Chondrocyte (in vitro differentiated cells): ENCODE measurements around the gene CSPG4. TPM values are rescaled to one million over a fixed set of nuclear protein-coding genes. Genes with fewer than 3 reads are reported as not detected.
"Not testable (repeated sequence)": the region's sequence is repeated elsewhere in the genome, so short reads cannot be mapped to it uniquely, and the experiment has no call there.

ENCODE experiments used
- DNase-seq: peaks from one replicate; pipeline ENCODE4 v3.0.0; 2021; ENCODE audit warnings: mixed read lengths, low spot score
- H3K27ac Mint-ChIP-seq: one replicate; pipeline ENCODE4 v1.8.0; 2021; ENCODE audit warnings: mild to moderate bottlenecking, moderate library complexity, mixed read lengths; ENCODE audit not compliant: unreplicated experiment
- H3K27me3 Mint-ChIP-seq: 2 replicates; pipeline ENCODE4 v1.8.0; 2021; ENCODE audit warnings: low read depth, mixed read lengths
- H3K36me3 Mint-ChIP-seq: 2 replicates; pipeline ENCODE4 v1.8.0; 2021; ENCODE audit warnings: low read depth, mixed read lengths
- H3K4me1 Mint-ChIP-seq: 2 replicates; pipeline ENCODE4 v1.8.0; 2021; ENCODE audit warnings: low read depth, mild to moderate bottlenecking, mixed read lengths
- H3K4me3 Mint-ChIP-seq: one replicate; pipeline ENCODE4 v1.8.0; 2021; ENCODE audit warnings: mild to moderate bottlenecking, moderate library complexity, mixed read lengths; ENCODE audit not compliant: unreplicated experiment
- H3K9me3 Mint-ChIP-seq: 2 replicates; pipeline ENCODE4 v1.8.0; 2021; ENCODE audit warnings: low read depth, mixed read lengths
- CTCF ChIP-seq: fragments of 200-600 bp; sonication (generic); IDR thresholded peaks from 2 replicates; pipeline ENCODE4 v1.5.0; 2021; ENCODE audit warnings: antibody characterized with exemption, mild to moderate bottlenecking, moderate library complexity
- long read RNA-seq: library from polyadenylated mRNA; stranded (forward); transcript quantifications from one replicate; pipeline ENCODE4 v2.0.0, GENCODE V29; 2021
- total RNA-seq: library from RNA; stranded (reverse); gene quantifications from 3 replicates; pipeline ENCODE4 v1.2.1, GENCODE V29; 2021

The CSPG4 gene
- 302 to 607 TPM (median 595 TPM) in 3 replicates for total RNA-seq
- long read RNA-seq, full-length matches to known transcripts: 52 of 484 reads
- long read RNA-seq, partial matches to known transcripts: 117 of 484 reads
- long read RNA-seq, other reads (novel, unspliced or antisense): 315 of 484 reads

- H3K27ac Mint-ChIP-seq: peak within 1 kb of the TSS; percentile 82
- no peaks in the 10 kb centered on the region for H3K9me3 Mint-ChIP-seq
- no peak for TF ChIP-seq CTCF
- H3K27me3 Mint-ChIP-seq: no peaks in the 10 kb centered on the region
- H3K4me3 Mint-ChIP-seq: peak within 1 kb of the TSS; percentile 91
- peaks cover 9% of the 10 kb centered on the region for H3K36me3 Mint-ChIP-seq
- no peak for DNase-seq
- H3K4me1 Mint-ChIP-seq: peaks cover 34% of the 10 kb centered on the region
Observed at GRCh38 chr15:75712668-75713337, at the start of gene CSPG4. CSPG4 (minus strand) TSS chr15:75712848; CDS start chr15:75712755, 93 bp downstream.

GRCh38 chr15:75762357-75762718 is 49.7 kb upstream of the CSPG4 start:
- not testable (repeated sequence) for H3K4me3 Mint-ChIP-seq, H3K36me3 Mint-ChIP-seq, H3K27me3 Mint-ChIP-seq, H3K9me3 Mint-ChIP-seq, DNase-seq, H3K27ac Mint-ChIP-seq
- peaks cover 21% of the 10 kb centered on the region for H3K4me1 Mint-ChIP-seq

GRCh38 chr15:75761446-75762356 is 49.1 kb upstream of the CSPG4 start:
- no peaks in the 10 kb centered on the region for H3K9me3 Mint-ChIP-seq
- no peak for TF ChIP-seq CTCF
- no peaks in the 10 kb centered on the region for H3K36me3 Mint-ChIP-seq
- H3K4me1 Mint-ChIP-seq: peaks cover 21% of the 10 kb centered on the region
- no peak overlapping the region for H3K27ac Mint-ChIP-seq
- no peak for DNase-seq
- no peaks in the 10 kb centered on the region for H3K27me3 Mint-ChIP-seq
- H3K4me3 Mint-ChIP-seq: no peak overlapping the region

DNA sequence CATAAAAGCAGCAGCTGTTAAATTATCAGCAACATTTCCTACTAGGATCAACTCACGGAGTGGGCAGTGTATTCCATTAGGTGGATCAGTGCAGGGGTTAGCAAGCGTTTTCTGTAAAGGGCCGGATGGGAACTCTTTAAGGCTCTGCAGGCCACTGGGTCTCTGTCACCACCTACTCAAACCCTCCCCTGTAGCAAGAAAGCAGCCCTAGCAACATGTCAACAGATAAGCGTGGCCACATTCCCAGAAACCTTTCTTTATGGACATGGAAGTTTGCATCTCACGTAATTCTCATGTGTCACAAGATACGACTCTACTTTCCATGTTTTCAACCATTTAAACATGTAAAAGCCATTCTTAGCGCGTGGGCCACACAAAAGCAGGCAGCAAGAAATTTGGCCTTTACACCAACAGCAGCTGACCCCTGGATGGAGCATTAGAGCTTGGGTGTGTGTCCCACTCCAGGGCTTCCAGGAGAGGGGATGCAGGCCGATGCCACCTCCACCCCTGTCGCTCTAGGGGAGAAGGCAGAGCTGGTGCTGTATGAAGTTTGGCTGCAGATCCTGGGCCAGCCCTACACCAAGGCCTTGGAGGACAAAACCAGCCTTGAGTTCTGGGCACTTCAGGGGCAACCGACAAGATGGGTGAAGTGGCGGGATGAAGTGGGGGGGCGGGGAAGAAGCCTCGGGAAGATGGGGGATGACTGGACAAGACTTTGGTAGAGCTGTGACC is 48.2 kb upstream of the CSPG4 start:
- Mint-ChIP-seq H3K4me1 (peaks cover 21% of the 10 kb centered on the region), H3K9me3 (no peaks in the 10 kb centered on the region), H3K4me3 (no peak overlapping the region), H3K27me3 (no peaks in the 10 kb centered on the region), H3K27ac (no peak overlapping the region), H3K36me3 (no peaks in the 10 kb centered on the region)
- no peak for TF ChIP-seq CTCF
- DNase-seq: no peak

GRCh38 chr15:75760131-75760520 is 47.5 kb upstream of the CSPG4 start:
- not testable (repeated sequence) for H3K27ac Mint-ChIP-seq, H3K9me3 Mint-ChIP-seq, H3K27me3 Mint-ChIP-seq, H3K36me3 Mint-ChIP-seq, DNase-seq, H3K4me3 Mint-ChIP-seq
- H3K4me1 Mint-ChIP-seq: peaks cover 21% of the 10 kb centered on the region
